ENCODE data around the gene CCDC102B.
"Not testable (repeated sequence)": the region's sequence is repeated elsewhere in the genome, so short reads cannot be mapped to it uniquely, and the experiment has no call there.

The CCDC102B gene

DNA sequence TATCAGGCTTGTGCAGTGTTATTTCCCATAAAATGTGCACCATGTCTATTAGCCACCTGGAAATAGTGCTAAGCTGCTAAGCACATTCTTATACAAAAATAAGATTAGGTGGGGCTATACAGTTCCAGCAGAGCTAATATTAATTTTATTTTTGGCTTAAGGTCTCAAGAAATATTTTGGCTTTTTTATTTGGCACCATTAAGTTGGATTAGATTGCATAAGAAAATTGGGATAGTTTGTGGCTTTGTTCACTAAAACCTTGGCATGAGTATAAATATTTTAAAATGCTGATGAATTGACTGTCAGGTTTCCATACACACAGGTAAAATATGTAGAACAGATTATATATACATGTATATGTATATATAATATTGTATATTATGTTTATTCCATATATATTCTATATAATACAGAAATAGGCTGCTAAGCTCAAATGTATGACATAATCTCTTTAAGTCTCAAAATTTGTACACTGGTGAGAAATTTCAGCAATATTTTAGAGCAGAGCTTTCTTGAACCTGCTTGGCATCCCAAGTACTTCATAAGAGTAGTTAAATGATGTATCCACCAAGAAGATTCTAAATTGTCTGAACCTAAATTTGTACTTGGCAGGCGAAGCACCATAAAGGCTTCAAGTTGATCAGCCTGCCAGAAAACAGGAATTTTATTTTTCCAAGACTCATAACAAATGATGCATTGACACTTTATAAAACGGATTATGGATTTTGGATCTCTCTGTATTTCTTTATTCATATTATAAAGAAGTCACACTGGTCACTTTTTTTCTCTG lies 32.6 kb downstream of the CCDC102B start:
- DNase-seq = no peak

DNA sequence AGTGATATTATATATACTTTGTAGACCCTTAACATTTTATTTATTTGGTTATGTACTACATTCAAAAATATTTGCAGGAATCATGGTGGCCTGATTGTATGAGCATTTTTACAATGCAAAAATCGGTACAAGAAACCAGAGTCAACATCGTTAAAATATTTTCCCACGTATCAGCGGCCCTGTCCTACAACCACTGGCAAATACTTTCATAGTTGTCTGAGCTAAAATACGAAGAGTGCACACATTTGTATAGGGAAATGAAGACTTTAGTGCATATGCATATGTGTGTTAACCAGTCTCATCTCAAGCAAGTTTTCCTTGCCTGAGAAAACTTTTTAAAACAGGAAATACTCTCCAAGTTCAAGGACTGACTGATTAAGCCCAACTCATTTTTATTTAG lies 35.9 kb downstream of the CCDC102B start:
- no peak for DNase-seq

DNA sequence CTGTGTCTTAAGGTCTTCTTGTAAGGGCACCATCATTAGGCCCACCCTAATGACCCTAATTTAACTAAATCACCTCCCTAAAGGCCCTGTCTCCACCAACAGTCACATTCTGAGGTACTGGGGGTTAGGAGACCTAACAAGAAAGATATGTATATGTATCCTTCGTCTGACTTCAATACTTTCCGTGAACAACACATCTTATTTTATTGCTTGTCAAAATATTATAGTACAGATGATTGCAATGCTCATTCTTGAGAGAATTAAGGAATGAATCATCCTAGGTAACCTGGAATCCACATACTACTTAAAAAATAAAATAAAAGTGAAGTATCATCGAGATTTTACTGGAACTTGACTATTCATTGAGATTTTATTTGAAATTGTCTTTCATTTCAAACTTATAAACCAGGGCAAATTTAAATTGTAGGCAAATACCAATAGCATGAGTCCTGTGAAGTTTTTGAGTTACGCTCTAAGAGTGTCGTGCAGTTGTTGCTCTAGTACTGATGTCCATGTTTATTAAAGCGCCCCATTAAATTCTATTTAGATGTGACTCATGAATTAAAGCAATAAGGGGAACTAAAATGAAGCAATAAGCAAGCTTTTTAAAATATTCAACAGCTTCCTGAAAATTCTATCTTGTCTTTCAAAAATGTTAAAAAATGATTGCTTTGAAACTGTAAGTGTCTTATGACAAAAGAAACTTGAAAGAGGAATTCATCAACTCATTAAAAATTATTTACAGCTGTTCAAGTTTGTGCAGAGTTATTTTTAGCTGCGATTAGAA lies 40.0 kb downstream of the CCDC102B start:
- no peak for DNase-seq

DNA sequence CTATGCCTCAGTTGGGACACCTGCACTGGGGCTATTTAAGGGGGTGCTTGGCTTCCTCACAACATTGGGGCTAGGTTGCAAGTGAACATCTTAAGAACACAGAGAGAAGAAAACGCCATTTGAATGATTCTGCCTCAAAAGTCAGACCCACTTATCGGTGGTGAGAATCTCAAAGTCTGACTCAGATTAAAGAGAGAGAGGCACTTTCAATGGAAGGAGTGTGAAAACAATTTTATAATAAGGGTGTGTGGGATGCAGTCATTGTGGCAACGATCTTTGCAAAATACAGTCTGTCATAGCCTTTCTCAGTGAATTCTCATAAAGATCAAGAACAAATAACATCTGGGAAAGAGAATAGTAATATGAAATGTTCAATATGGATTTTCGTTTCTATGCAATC lies 41.8 kb downstream of the CCDC102B start:
- DNase-seq = no peak

DNA sequence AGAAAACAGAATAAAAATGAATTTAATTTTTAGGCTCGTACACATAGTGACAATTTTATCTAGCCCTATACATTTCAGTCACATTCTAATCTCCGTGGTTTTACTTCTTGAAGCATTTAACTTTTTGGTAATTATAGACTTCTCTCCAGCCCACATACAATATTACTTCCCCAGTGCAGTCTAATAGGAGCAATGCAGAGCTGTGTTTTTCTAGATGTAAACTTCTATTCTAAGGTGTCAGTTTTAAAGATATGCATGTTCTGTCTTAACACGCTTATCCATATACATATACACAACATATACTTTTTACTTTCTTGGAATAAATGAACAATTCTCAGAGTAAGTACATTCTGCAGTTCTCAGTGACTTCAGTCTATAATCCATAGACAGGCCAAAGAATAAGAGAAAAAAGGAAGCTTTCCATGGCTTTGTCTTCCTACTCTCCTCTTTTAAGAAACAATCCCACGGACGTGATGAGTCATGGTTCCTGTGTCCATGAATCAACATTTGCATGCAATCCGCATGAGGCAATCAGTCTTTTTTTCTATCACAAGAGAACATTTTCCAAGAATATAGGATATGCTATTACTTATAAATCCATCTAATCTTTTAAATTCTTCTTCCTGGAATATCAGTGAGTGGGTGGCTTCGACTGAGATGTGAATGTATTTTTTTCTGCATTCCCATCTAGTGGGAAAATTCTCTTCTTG lies 42.8 kb downstream of the CCDC102B start:
- DNase-seq = peak; percentile 95

DNA sequence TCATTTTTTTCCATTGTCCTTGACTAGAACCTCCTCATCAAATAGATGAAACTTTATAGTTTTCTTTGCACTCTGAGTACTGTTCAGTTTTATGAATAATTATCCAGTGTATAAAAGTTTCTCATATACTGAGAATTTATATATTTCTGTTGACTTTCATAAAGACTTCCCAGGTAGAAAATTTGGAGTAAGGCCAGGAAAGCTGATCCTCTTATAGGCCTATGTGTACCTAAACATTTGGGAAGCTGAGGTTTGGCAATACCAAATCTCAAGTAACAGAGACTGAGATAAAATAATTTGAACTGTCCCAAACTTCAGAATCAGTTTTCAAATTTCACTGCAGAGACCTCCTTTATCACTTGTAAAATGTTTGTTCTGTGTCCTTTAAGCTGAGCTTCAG lies 43.4 kb downstream of the CCDC102B start:
- DNase-seq = peak; percentile 70

DNA sequence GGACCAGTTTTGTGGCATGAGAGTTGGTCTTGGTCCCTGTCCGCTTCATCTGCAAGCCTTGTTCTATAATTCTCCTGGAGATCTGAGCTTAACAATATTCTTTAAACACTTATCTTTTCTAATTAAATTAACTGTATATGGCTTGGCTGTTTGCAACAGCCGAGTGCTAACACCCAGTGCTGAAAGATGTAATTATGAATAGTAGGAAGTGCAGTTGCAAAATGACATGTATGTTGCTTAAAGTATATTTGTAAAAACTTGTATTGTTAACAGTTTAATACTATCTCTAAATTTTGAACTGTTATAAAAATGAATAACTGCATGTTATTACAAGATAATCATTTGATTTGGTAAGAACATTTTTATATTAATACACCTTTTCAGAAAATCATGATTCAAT lies 45.1 kb downstream of the CCDC102B start:
- no peak for DNase-seq

DNA sequence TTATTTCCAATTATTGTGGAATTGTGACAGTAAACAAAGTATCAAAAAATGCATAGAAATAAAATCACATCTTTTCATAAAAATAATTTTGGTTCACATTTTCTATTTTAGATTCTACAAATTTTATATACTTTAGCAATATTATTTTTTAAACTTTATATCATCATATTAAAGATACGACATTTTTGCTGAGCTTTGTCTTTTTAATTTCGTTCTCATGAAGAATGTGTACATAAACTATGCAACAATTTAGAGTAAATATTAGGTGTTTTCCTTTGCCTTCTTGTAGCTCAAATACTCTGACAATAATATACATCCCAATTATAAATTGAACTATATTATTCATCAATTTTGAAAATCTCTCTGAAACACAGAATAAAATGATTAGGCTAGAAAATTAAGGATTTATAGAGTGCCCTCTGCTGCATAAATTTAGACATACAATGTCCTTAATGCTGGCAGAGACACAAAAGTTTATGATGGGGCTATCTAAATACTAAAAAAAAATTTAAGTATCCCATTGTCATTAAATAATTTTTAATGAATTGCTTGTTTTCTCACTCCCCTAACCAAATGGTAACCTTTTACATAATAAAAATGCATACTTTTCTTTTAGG lies 45.7 kb downstream of the CCDC102B start:
- DNase-seq = peak; percentile 36

DNA sequence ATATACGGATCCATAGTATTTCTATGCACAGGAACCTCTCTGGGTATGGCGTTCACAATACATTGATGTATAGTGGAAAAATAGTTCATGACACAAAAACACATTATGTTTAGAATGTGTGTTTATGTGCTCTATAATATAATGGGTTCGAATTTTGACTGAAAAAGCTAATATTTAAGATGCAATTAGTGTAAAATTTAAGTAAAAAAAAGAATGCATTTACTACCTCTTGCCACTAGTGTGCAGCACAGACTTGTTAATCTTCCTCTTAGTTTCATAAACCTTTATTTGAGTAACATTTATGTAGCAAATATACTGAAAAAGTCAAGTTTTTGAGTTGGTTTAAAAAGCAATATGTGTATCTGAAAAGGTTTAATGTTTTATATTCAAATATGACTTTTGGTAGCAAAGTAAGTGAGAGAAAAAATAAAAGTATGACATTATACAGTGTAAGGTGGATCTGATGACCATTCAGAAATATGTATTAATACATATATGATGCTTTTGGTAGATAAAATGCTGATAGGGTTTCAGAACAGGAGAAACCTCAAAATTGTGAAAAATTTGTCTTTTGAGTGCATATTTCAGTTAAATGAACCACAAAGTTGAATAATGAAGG lies 49.4 kb downstream of the CCDC102B start:
- DNase-seq = peak; percentile 74

DNA sequence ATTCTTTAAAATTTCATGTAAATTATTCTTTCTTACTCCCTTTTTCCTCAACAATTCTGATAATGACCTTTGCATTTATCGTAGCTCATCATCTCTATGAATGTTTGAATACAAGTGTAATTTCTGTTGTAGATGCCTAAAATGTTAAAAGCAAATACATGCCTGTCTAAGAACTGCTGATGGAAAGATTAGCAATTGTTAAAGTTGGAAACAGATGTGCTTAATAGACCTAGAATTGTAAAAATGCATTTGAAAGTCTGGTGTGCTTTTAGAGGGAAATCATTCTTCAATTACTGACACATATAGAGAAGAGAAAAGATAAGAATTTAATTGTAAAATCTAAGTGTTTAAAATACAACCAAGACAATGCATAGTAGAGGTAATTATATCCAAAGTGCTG lies 50.4 kb downstream of the CCDC102B start:
- DNase-seq = no peak

DNA sequence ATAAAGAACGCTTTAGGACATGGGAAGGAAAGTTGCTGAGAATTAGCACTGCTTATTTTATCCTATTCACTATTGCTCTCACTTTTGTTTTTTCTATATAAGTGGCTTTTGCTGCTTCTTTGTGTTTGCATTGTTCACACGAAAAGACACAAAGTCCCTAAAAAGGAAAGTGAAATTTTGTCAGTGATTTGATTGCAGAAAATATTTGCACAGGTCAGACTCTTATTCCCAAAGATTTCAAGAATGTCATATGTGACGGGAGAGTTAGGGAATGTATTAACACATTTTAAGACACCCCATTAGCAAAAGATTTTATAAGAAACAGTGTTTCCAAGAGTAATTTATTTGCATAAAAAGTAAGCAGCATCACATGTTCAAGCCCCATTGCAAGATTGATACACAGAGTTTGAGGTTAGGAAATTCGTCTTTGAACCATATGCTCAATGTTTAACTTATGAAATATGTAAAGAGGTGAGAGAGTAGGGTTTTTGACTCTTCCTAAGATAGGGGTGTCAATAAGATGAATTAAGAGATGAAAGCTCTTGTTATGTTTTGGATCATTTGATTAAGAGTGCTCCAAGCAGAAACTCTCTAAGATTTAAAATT lies 57.0 kb downstream of the CCDC102B start:
- no peak for DNase-seq

DNA sequence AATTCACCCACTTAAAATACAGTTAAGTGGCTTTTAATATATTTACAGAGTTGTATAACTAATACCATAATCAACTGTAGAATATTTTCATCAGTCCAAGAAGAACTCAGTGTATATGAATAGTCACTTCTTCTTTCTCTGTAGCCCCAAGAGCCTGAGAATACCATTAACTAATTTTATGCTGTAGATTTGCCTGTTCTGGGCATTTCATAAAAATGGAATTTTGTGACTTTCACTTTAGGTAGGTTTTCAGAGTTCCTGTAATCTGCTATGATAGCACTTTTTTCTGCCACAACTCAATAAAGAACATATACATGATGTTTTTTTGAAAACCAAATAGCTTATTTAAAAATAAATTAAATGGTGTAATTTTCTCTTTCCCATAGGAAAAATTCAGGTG lies 57.6 kb downstream of the CCDC102B start:
- no peak for DNase-seq

DNA sequence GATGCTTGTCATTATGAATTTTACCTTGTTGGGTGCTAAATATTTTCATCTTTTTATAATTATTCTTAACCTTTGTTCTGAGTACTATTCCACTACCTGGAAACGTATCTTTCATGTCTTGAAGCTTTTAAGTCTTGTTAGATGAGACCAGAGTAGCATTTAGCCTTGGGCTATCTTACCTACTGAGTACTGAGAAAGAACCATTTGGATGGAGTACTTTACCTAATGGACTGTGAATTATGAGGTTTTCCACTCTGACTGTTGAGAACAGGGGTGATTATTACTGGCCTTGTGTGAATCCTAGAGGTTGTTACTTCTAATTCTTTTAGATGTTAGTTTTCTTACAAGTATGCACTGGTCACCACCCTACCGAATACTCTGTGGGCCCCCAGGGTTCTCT lies 63.5 kb downstream of the CCDC102B start:
- DNase-seq = no peak

DNA sequence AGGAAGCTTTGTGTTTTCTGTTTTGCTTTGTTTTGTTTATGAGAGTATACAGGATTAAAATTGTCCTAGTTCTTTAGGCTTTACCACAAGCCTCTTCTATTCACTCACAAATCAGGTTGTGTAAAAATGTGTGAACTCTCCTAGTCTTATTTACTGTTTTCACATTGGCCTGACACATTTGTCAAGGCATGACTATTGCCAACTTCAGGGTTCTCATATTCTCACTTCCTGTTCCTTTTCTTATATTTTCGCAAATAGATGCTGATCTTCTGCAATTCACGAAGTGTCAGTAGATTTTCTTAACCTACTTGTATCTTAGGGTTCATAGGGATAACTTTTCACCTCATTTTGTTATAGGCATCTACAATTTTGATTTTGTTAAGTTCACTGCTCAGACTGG lies 67.1 kb downstream of the CCDC102B start:
- no peak for DNase-seq

DNA sequence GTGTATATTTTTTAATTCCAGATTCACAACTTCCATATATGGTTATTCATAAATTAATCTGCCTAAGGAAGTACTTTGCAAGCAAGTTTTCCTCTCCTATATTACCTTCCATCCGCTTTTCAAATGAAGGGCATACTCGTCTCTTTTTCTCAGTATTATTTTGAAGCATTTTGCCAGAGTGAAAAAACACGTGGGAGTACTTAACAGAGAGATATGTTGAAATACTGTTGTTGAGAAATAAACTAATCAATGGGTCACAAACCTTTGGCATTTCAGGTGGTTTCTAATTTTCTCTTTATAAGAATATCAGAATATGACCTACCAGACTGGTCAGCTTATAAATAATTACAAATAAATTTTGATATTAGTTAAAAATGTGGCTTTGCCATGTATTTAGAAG lies 67.6 kb downstream of the CCDC102B start:
- no peak for DNase-seq

DNA sequence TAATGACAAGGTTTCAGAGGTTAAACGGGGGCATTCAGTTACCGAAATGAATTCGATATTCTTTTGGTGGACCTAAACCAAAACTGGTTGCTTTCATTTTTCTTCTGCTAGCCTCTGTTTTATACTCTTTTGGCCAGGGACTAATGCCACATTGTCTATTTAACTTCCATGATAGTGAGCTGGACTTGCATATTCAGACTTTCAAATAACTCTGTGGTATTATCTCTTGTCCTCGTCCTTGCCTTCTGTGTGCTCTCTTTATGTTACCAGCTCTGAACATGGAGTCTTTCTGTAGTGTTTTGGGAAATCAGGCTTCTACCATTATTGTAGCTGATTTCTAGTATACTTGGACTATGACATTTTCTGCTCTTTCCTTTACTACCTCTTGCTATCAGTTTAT lies 75.1 kb downstream of the CCDC102B start:
- no peak for DNase-seq

DNA sequence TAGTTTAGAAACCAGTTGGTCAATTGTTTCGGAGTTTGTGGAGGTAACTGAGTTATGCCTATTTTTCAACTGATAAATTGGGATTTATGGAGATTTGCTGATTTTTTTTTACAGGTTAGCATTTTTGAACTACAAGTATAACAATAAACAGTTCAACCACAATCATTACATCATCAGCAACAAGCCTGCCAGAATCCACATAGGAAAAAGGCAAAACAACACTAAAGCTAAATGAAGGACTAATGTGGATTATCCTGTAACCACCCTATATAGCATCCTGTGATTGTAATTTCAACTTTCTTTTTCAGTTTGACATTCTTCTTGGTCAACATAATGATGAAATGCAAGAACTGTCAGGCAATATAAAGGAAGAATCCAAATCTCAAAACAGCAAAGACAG lies 76.5 kb downstream of the CCDC102B start:
- no peak for DNase-seq

DNA sequence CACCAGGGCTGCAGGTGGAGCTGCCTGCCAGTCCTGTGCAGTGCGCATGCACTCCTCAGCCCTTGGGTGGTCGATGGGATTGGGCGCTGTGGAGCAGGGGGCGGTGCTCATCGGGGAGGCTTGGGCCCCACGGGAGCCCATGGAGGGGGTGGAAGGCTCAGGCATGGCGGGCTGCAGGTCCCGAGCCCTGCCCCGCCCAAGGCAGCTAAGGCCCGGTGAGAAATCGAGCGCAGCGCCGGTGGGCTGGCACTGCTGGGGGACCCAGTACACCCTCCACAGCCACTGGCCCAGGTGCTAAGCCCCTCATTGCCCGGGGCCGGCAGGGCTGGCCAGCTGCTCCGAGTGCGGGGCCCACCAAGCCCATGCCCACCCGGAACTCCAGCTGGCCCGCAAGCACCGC lies 82.1 kb downstream of the CCDC102B start:
- not testable (repeated sequence) for DNase-seq

DNA sequence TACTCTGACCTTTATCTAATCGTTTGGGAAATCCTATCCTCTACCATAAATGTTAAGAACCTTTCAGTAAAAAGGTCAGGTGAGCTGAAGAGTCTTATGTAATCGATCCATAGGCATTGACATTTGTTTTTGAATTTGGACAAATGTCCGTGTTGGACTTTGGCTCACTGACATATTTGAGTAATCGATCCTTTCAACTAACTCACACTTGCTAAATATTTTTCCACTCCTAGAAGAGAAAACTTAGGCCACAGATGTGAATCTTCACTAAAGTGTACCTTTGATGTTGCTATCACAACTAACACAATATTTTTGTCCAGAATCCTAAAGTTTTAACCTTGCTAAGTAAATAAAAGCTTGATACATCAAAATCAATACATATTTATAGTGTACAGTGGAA lies 89.5 kb downstream of the CCDC102B start:
- no peak for DNase-seq

DNA sequence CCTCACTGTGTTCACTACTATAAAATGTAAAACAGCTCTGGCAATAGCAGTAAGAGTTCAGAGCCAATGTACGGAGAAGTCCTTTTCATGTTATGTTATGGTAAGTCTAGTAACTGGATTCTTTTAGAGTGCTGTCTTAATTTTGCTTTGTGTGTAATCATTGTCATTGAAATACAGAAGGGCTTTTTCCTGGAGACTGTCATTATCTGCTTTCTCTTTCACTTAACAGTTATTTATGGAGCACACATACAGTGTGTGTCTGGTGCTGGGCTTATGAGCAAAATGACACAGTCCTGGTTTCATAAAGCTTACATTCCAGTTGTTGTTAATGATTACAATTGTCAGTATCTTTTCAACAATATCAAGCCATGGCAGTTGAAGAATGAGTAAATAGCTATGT lies 95.5 kb downstream of the CCDC102B start:
- no peak for DNase-seq

DNA sequence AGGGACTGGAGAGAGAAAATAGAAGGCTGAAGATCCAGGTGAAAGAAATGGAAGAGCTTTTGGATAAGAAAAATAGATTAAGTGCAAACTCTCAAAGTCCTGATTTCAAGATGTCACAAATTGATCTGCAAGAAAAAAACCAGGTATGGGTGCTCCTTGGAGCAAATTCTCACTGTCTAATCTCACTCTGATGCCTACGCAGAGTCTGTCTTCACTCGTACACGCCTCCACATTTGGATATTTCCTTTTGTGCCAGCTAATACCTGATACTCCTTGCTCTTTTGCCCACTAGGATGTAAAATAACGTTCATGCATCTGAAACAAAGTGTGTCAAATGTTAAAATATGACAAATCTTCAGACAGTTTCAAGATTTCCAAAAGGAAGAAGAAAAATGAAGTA lies 99.4 kb downstream of the CCDC102B start:
- DNase-seq = no peak

DNA sequence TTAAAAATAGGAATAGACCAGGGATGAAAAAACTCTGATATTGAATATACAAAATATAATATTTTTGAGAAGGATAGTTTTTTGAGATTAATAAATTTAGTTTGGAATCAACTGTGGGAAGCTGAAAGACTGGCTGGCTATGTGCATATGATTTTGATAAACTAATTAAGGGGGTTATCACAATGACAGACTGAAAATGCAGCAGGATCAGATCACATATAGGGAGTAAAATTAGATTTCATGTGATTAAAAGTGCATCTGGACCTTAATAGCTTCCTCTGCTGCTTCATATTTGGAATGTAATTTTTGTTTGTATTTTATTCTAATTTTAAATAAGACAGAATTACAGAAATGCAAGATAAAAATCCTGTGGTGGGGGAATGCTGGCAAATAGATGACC lies 111.7 kb downstream of the CCDC102B start:
- DNase-seq = no peak

DNA sequence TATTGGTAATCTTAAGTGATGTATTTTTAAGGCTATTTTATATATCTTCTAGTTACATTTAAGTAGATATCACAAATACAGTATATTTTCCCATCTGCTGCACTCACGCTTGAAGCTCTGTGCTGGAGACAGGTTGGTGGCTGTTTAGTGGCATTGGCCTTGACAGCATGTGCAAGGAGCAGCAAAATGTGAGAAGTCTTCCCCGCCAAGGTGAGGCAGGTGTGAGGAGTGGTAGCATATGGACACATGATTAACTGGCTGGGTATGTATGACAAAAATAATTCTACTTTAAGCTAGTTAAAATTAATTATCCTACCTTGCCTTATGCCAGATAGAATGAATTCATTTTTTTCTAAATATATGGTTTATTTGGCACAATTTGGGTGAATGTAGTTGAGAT lies 117.2 kb downstream of the CCDC102B start:
- DNase-seq = no peak

Data from DMS53 (cell line).